ENCODE data around the gene USP35. TPM values are rescaled to one million over a fixed set of nuclear protein-coding genes. Genes with fewer than 3 reads are reported as not detected.

Gene USP35
- total and polyA plus RNA-seq, 7 donors = 1.2 to 23.3 (median 6.7) TPM

GRCh38 chr11:78214331-78215194, 25.8 kb downstream of the USP35 start:
- TF ChIP-seq, protein P1, sequence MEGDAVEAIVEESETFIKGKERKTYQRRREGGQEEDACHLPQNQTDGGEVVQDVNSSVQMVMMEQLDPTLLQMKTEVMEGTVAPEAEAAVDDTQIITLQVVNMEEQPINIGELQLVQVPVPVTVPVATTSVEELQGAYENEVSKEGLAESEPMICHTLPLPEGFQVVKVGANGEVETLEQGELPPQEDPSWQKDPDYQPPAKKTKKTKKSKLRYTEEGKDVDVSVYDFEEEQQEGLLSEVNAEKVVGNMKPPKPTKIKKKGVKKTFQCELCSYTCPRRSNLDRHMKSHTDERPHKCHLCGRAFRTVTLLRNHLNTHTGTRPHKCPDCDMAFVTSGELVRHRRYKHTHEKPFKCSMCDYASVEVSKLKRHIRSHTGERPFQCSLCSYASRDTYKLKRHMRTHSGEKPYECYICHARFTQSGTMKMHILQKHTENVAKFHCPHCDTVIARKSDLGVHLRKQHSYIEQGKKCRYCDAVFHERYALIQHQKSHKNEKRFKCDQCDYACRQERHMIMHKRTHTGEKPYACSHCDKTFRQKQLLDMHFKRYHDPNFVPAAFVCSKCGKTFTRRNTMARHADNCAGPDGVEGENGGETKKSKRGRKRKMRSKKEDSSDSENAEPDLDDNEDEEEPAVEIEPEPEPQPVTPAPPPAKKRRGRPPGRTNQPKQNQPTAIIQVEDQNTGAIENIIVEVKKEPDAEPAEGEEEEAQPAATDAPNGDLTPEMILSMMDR (IDR thresholded peaks at IDR 0.05) = no peak
- no peak for TF ChIP-seq POLR2A (IDR thresholded peaks at IDR 0.05)
- no peak for TF ChIP-seq EP300 (IDR thresholded peaks at IDR 0.05)
- TF ChIP-seq POLR2AphosphoS5 (IDR thresholded peaks at IDR 0.05) = no peak
- H3K27me3 ChIP-seq = no peaks in the 10 kb centered on the region
- H3K4me3 ChIP-seq = no peak overlapping the region
- no peak for DNase-seq
- peaks cover 0 to 59% (median 17%) of the 10 kb centered on the region in 4 donors for H3K36me3 ChIP-seq
- H3K4me1 ChIP-seq = no peaks in the 10 kb centered on the region
- H3K9me3 ChIP-seq = no peaks in the 10 kb centered on the region
- 86 to 89% methylated on average over 12 of the region's 12 CpGs for WGBS, 2 donors
- intact Hi-C loops (cut with DNase I) = no loop called here
- H3K27ac ChIP-seq = no peak overlapping the region

- Histone ChIP-seq H3K4me3 (no peak overlapping the region), H3K27me3 (no peaks in the 10 kb centered on the region), H3K36me3 (peaks cover 0 to 58% (median 12%) of the 10 kb centered on the region in 4 donors), H3K27ac (no peak overlapping the region), H3K9me3 (no peaks in the 10 kb centered on the region), H3K4me1 (no peaks in the 10 kb centered on the region)
- TF ChIP-seq EP300 (IDR thresholded peaks at IDR 0.05) (no peak), POLR2A (IDR thresholded peaks at IDR 0.05) (no peak), POLR2AphosphoS5 (IDR thresholded peaks at IDR 0.05) (no peak)
- WGBS, 2 donors = 93 to 95% methylated on average over 3 of the region's 3 CpGs
- intact Hi-C loops (cut with DNase I) = no loop called here
- no peak for DNase-seq
Measured at GRCh38 chr11:78216021-78216420, 27.3 kb downstream of the USP35 start.

DNA sequence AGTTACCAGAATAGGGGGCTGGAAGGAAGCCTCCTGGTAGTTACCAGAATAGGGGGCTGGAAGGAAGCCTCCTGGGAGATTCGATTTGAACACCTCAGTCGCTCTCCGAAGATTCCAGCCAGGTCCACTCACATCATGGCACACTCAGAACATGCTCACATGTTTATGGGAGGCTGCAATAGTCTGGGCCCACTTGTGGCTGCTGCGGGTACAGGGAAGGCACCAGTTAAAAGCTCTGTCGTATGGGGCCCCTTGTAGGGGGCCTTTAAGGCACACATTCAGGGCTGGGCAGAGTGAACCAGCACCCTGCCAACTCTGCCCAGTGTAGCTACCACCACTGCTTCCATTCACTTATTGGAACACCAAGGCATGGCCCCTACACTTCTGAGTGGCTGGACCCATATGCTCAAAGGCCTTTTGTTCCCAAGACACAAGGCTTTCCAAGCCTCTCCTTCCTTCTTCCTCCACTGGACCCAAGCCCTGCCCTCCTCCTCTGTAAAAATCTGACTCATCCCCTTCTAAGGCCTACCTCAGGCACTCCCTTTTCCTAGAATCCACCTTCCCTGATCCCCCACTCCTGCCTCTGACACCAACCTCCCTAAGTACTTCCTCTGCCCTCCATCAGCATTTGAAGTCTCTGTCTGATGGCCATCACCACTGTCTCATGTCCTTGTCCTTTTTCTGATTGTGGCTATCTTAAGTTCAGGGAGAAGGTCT, 28.0 kb downstream of the USP35 start:
- no peaks in the 10 kb centered on the region for H3K9me3 ChIP-seq
- no peaks in the 10 kb centered on the region for H3K4me1 ChIP-seq
- intact Hi-C loops (cut with DNase I) = no loop called here
- no peak overlapping the region for H3K4me3 ChIP-seq
- 96 to 97% methylated on average over 5 of the region's 5 CpGs for WGBS, 2 donors
- no peaks in the 10 kb centered on the region for H3K27me3 ChIP-seq
- TF ChIP-seq POLR2AphosphoS5 (IDR thresholded peaks at IDR 0.05) (no peak), EP300 (IDR thresholded peaks at IDR 0.05) (no peak)
- peaks cover 0 to 63% (median 12%) of the 10 kb centered on the region in 4 donors for H3K36me3 ChIP-seq
- DNase-seq = no peak
- no peak overlapping the region for H3K27ac ChIP-seq

- Histone ChIP-seq H3K36me3 (peaks cover 0 to 70% (median 14%) of the 10 kb centered on the region in 4 donors), H3K9me3 (no peaks in the 10 kb centered on the region), H3K27me3 (no peaks in the 10 kb centered on the region), H3K27ac (no peak overlapping the region), H3K4me3 (no peak overlapping the region), H3K4me1 (no peaks in the 10 kb centered on the region)
- DNase-seq = no peak
- WGBS, 2 donors = 95 to 97% methylated on average over 14 of the region's 14 CpGs
- intact Hi-C loops (cut with DNase I) = no loop called here
- TF ChIP-seq EP300 (IDR thresholded peaks at IDR 0.05) (no peak), POLR2A (IDR thresholded peaks at IDR 0.05) (no peak), POLR2AphosphoS5 (IDR thresholded peaks at IDR 0.05) (no peak)
- TF ChIP-seq, protein P1 (IDR thresholded peaks at IDR 0.05) = no peak
Measured at GRCh38 chr11:78217650-78218541, 29.2 kb downstream of the USP35 start.

DNA sequence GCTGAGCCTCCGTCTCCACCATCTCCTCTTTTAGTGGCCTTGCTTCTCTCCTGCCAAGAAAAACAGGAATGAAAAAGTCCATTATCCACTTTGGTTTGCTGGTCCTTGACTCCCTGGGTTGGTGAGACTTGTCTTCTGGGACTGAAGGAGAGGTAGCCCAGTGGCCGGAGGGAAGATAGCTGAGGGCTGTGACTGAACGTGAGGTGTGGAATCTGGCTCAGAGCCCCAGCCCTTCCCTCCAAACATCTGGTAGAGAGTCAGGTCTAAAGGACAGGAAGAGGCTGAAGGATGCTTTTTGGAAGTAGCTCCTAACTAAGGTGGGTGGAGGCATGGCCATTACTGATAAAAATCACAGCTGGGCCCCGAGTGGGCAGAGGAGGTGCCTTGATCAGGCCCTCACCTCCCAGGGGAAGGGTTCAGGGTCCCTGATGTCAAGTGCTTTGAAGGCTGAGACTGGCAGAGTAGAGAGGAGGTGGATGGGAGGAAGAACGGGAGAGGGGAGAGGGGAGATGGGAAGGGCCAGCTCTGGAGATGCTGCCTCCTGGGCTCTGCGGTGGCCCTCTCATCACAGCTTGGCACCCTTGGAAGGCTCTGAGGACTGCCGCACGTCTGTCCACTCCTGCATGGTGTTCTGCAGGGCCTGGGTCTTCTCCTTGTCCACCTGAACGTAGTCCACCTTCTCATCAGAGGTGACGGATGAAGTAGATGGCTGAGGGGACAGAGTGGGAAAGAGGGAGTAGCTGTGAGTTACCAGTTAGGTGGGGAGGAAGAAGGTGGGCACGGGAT, 30.2 kb downstream of the USP35 start:
- TF ChIP-seq EP300 (IDR thresholded peaks at IDR 0.05) = no peak
- no peak for TF ChIP-seq POLR2AphosphoS5 (IDR thresholded peaks at IDR 0.05)
- no peak for TF ChIP-seq POLR2A (IDR thresholded peaks at IDR 0.05)
- TF ChIP-seq, protein P1 (IDR thresholded peaks at IDR 0.05) = no peak
- Histone ChIP-seq H3K36me3 (peaks cover 0 to 71% (median 15%) of the 10 kb centered on the region in 4 donors), H3K4me3 (no peak overlapping the region), H3K27me3 (no peaks in the 10 kb centered on the region), H3K4me1 (no peaks in the 10 kb centered on the region), H3K27ac (no peak overlapping the region), H3K9me3 (no peaks in the 10 kb centered on the region)
- intact Hi-C loops (cut with DNase I) = no loop called here
- 93% methylated on average over 11 of the region's 11 CpGs for WGBS, 2 donors
- DNase-seq = no peak

All from sigmoid colon (tissue), 7 donors.